HFF-Myc (cell line): ENCODE data around the gene CABP4.

Experiments
- DNase-seq: peaks from one replicate; pipeline ENCODE4 v3.0.0-alpha.2; 2011; ENCODE audit warnings: low read depth; ENCODE audit errors: extremely low read depth
- H3K4me3 ChIP-seq: replicated peaks from 2 replicates; pipeline ENCODE4 v1.5.1; 2011; ENCODE audit warnings: low read depth, mild to moderate bottlenecking, control low read depth, low read length
- TF ChIP-seq, protein P1 (sequence below): IDR thresholded peaks from 2 replicates; pipeline ENCODE4 v1.5.1; 2012; ENCODE audit warnings: mild to moderate bottlenecking, low read depth, low read length, control low read depth; ENCODE audit errors: missing control alignments

Gene CABP4

DNA sequence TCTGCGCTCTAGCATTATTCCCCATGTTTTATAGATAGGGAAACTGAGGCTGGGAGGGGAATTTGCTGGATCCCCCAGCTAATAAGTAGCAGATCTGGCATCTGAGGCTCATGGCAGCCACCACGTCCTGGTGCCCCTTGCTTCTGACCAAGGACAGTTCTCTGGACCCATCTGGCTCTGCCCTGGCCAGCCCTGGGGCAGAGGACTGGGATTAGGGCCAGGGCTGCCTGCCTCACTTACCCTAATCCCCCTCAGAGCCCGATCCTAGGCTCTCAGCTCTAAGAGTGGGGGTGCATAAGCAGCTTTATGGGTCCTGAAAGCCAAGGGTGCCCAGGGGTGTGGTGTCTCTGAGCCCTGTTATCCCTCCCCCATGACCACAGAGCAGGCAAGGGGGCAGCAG, at the start of gene CABP4:
CABP4 (plus strand) TSS at position 301 of the 400 bp plus-strand sequence; CDS start at position 371, 70 bp downstream.
- no peak within 1 kb of the TSS for H3K4me3 ChIP-seq
- TF ChIP-seq, protein P1, sequence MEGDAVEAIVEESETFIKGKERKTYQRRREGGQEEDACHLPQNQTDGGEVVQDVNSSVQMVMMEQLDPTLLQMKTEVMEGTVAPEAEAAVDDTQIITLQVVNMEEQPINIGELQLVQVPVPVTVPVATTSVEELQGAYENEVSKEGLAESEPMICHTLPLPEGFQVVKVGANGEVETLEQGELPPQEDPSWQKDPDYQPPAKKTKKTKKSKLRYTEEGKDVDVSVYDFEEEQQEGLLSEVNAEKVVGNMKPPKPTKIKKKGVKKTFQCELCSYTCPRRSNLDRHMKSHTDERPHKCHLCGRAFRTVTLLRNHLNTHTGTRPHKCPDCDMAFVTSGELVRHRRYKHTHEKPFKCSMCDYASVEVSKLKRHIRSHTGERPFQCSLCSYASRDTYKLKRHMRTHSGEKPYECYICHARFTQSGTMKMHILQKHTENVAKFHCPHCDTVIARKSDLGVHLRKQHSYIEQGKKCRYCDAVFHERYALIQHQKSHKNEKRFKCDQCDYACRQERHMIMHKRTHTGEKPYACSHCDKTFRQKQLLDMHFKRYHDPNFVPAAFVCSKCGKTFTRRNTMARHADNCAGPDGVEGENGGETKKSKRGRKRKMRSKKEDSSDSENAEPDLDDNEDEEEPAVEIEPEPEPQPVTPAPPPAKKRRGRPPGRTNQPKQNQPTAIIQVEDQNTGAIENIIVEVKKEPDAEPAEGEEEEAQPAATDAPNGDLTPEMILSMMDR, result no peak
- no peak for DNase-seq

GRCh38 chr11:67405688-67406339, 49.3 kb upstream of the CABP4 start:
- TF ChIP-seq, protein P1, result no peak
- DNase-seq, result no peak

GRCh38 chr11:67406420-67406968, 48.7 kb upstream of the CABP4 start:
- H3K4me3 ChIP-seq, result no peak overlapping the region
- TF ChIP-seq, protein P1, result no peak
- DNase-seq, result no peak

More at GRCh38 chr11:67405688-67406339, 49.3 kb upstream of the CABP4 start:
- H3K4me3 ChIP-seq, result no peak overlapping the region

GRCh38 chr11:67406969-67407687, 48.0 kb upstream of the CABP4 start:
- TF ChIP-seq, protein P1, result no peak
- H3K4me3 ChIP-seq, result no peak overlapping the region
- no peak for DNase-seq

DNA sequence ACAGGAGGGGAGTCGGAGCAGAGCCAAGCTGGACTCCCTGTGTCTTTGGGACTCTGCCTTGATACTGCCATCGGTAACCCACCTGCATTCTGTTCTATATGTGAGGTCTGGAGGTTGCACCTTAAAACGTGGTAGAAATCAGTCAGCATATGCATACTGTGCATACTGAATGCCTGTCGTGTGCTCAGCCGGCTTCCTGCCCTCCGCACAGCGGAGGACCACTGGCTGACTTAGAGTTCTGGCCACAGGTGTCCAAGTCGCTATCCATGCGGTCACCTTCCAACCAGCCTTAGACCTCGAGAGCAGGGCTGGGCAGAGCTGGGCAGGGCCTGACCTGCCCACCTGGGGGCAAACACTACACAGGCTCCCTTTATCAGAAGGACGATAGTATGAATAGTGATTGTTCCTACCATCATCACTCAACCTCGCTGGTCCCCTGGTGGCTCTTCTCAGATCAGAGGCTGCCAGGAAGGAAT, 47.4 kb upstream of the CABP4 start:
- TF ChIP-seq, protein P1, result no peak
- H3K4me3 ChIP-seq, result no peak overlapping the region
- no peak for DNase-seq

DNA sequence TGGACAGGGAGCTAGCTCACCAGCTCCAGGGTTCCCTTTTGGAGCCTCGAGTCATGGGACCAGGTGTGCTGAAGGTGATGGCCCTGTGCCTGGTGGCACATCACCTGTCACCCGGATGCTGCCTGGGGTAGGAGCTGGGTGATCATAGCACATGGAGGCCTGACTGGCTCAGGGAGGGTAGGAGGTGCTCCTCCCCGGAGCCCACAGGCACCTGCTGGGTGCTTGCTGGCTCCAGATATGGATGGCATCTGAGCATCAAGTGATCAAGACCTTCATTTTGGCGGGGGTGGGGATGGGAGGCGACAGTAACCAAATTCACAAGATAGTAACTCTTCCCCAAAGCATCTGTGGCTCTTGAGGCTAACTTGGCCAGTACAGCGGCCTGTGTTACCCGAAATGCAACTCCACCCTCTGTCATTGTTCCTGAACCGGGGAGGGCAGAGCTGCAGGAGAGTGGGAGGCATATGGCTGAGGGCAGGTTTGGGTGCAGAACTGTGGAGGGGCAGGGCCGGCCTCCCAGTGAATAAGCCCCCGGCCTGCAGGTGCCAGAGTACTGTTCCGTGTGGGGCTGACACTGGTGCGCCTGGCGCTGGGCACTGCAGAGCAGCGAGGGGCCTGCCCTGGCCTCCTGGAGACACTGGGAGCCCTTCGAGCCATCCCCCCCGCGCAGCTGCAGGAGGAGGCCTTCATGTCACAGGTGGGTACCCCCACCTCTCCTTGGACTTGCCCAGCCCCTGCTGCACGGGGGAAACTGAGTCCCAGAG, 46.5 kb upstream of the CABP4 start:
- TF ChIP-seq, protein P1, result no peak
- H3K4me3 ChIP-seq, result no peak overlapping the region
- no peak for DNase-seq
